H1 (cell line): Measurements from ENCODE around the gene SMIM28. TPM values are rescaled to one million over a fixed set of nuclear protein-coding genes. Genes with fewer than 3 reads are reported as not detected.

Experiments used
- CTCF ChIA-PET: fragments of 300-600 bp; sonication (Branson Sonifier 250); formaldehyde crosslinking; loops from one replicate; lab custom pipeline; 2021; ENCODE audit not compliant: partially characterized antibody; lab: Charles Lee
- POLR2A ChIA-PET: fragments of 300-600 bp; sonication (Branson Sonifier 250); formaldehyde crosslinking; loops from one replicate; lab custom pipeline; 2021; ENCODE audit warnings: inconsistent platforms; ENCODE audit not compliant: partially characterized antibody; lab: Charles Lee
- DNase-seq, 2 experiments: peaks; one replicate each; pipeline versions ENCODE4 v3.0.0 to v3.0.0-alpha.2; 2010 to 2022; ENCODE audit warnings: low spot score in 2 of 2, low read depth in 1 of 2, mixed read lengths in 1 of 2
- FAIRE-seq: peaks from 2 replicates; lab custom pipeline; 2011; peaks lifted over from hg19 to GRCh38; lab: Jason Lieb, UNC
- H2AFZ ChIP-seq: 2 replicates; pipeline ENCODE4 v1.8.1; 2012; ENCODE audit warnings: low read length, inconsistent platforms
- H2AK5ac ChIP-seq: 2 replicates; pipeline ENCODE4 v1.6.1; 2013; ENCODE audit warnings: low read depth, low read length
- H2BK120ac ChIP-seq: replicated peaks from 2 replicates; pipeline ENCODE3; 2013; ENCODE audit warnings: low read depth, low read length, inconsistent platforms
- H2BK12ac ChIP-seq: 2 replicates; pipeline ENCODE4 v1.6.1; 2013; ENCODE audit warnings: low read depth, low read length
- H2BK15ac ChIP-seq: 2 replicates; pipeline ENCODE4 v1.6.1; 2013; ENCODE audit warnings: low read length
- H2BK20ac ChIP-seq: 2 replicates; pipeline ENCODE4 v1.6.1; 2013; ENCODE audit warnings: low read length
- H2BK5ac ChIP-seq: 2 replicates; pipeline ENCODE4 v1.6.1; 2013; ENCODE audit warnings: low read depth, low read length
- H3K14ac ChIP-seq: 2 replicates; pipeline ENCODE4 v1.6.1; 2013; ENCODE audit warnings: inconsistent platforms; ENCODE audit not compliant: insufficient read length
- H3K18ac ChIP-seq: 2 replicates; pipeline ENCODE4 v1.6.1; 2013; ENCODE audit warnings: low read length; ENCODE audit errors: extremely low read depth
- H3K23ac ChIP-seq: 2 replicates; pipeline ENCODE4 v1.6.1; 2013; ENCODE audit warnings: inconsistent platforms; ENCODE audit not compliant: insufficient read length
- H3K23me2 ChIP-seq: 2 replicates; pipeline ENCODE4 v1.6.1; 2013; ENCODE audit warnings: low read depth, low read length
- H3K27ac ChIP-seq: 2 replicates; pipeline ENCODE4 v1.6.1; 2011; ENCODE audit warnings: low read depth, low read length, inconsistent platforms
- H3K27me3 ChIP-seq, 4 experiments: replicated peaks in 1 of 4; 1 replicate in 1 of 4; 2 replicates in 3 of 4; pipeline versions ENCODE4 v1.6.1 to v1.8.1; 2011 to 2013; ENCODE audit warnings: low read length in 3 of 4, mild to moderate bottlenecking in 3 of 4, inconsistent platforms in 2 of 4, mixed read lengths in 2 of 4, moderate library complexity in 1 of 4; ENCODE audit not compliant: control insufficient read depth in 3 of 4, insufficient read depth in 3 of 4; ENCODE audit errors: extremely low read depth in 1 of 4
- H3K36me3 ChIP-seq, 4 experiments: 2 replicates each; pipeline versions ENCODE4 v1.6.1 to v1.8.1; 2011 to 2013; ENCODE audit warnings: mild to moderate bottlenecking in 4 of 4, low read length in 3 of 4, moderate library complexity in 2 of 4, control low read depth in 1 of 4, inconsistent platforms in 1 of 4; ENCODE audit not compliant: insufficient read depth in 4 of 4, control insufficient read depth in 2 of 4
- H3K4ac ChIP-seq: replicated peaks from 2 replicates; pipeline ENCODE3; 2013; ENCODE audit warnings: low read length, low read depth, mixed read lengths, inconsistent platforms; ENCODE audit not compliant: insufficient read length
- H3K4me1 ChIP-seq, 4 experiments: replicated peaks in 1 of 4; 1 replicate in 1 of 4; 2 replicates in 3 of 4; pipeline versions ENCODE4 v1.6.1 to v1.8.1; 2011 to 2013; ENCODE audit warnings: low read length in 3 of 4, inconsistent platforms in 2 of 4, mixed read lengths in 1 of 4; ENCODE audit not compliant: insufficient read depth in 4 of 4, control insufficient read depth in 3 of 4
- H3K4me2 ChIP-seq, 2 experiments: 2 replicates each; pipeline versions ENCODE4 v1.6.1 to v1.8.1; 2011 to 2013; ENCODE audit warnings: low read depth in 2 of 2, low read length in 2 of 2, control low read depth in 1 of 2, inconsistent platforms in 1 of 2, mild to moderate bottlenecking in 1 of 2; ENCODE audit not compliant: insufficient read depth in 1 of 2
- H3K4me3 ChIP-seq, 4 experiments: fragments of 200-600, 300-600 bp in 1 of 4; sonication (generic), shearing (Covaris generic), sonication (Bioruptor Twin) in 1 of 4; 2 replicates each; pipeline versions ENCODE4 v1.5.1 to v1.8.1; 2011 to 2016; ENCODE audit warnings: low read length in 4 of 4, low read depth in 3 of 4, control low read depth in 2 of 4, inconsistent platforms in 2 of 4, mild to moderate bottlenecking in 2 of 4, mixed read lengths in 1 of 4, moderate library complexity in 1 of 4; ENCODE audit not compliant: insufficient read depth in 2 of 4; ENCODE audit errors: extremely low read depth in 1 of 4
- H3K56ac ChIP-seq: replicated peaks from 2 replicates; pipeline ENCODE3; 2013; ENCODE audit warnings: low read depth, mild to moderate bottlenecking, mixed read lengths, low read length, inconsistent platforms; ENCODE audit not compliant: insufficient read length
- H3K79me1 ChIP-seq: 2 replicates; pipeline ENCODE4 v1.6.1; 2013; ENCODE audit warnings: low read depth, low read length, control low read depth
- H3K79me2 ChIP-seq, 2 experiments: 2 replicates each; pipeline versions ENCODE4 v1.6.1 to v1.8.1; 2012 to 2013; ENCODE audit warnings: low read length in 2 of 2, mild to moderate bottlenecking in 2 of 2, inconsistent platforms in 1 of 2; ENCODE audit not compliant: insufficient read depth in 2 of 2, control insufficient read depth in 1 of 2
- H3K9ac ChIP-seq, 4 experiments: replicated peaks in 1 of 4; 1 replicate in 1 of 4; 2 replicates in 3 of 4; pipeline versions ENCODE4 v1.6.1 to v1.8.1; 2011 to 2013; ENCODE audit warnings: low read depth in 3 of 4, low read length in 3 of 4, control low read depth in 2 of 4, mild to moderate bottlenecking in 2 of 4, moderate library complexity in 2 of 4, inconsistent platforms in 1 of 4; ENCODE audit errors: extremely low read depth in 1 of 4
- H3K9me3 ChIP-seq, 2 experiments: 2 replicates each; pipeline versions ENCODE4 v1.6.1 to v1.8.1; 2012 to 2013; ENCODE audit warnings: mild to moderate bottlenecking in 2 of 2, moderate library complexity in 2 of 2, control low read depth in 1 of 2, inconsistent platforms in 1 of 2, low read depth in 1 of 2, low read length in 1 of 2, mixed read lengths in 1 of 2; ENCODE audit not compliant: insufficient read depth in 2 of 2
- H4K20me1 ChIP-seq, 2 experiments: replicated peaks in 1 of 2; 2 replicates each; pipeline versions ENCODE3 to v1.8.1; 2011 to 2013; ENCODE audit warnings: inconsistent platforms in 2 of 2, low read length in 2 of 2, mild to moderate bottlenecking in 1 of 2; ENCODE audit not compliant: insufficient read depth in 2 of 2, control insufficient read depth in 1 of 2
- H4K5ac ChIP-seq: 2 replicates; pipeline ENCODE4 v1.6.1; 2013; ENCODE audit warnings: low read length, low read depth, mixed read lengths, inconsistent platforms; ENCODE audit not compliant: insufficient read length
- H4K8ac ChIP-seq: 2 replicates; pipeline ENCODE4 v1.8.0; 2013; ENCODE audit warnings: mild to moderate bottlenecking, moderate library complexity, low read length, inconsistent platforms; ENCODE audit not compliant: insufficient read depth; ENCODE audit errors: extremely low read depth
- H4K91ac ChIP-seq: replicated peaks from 2 replicates; pipeline ENCODE3; 2013; ENCODE audit warnings: low read length, mixed read lengths, inconsistent platforms; ENCODE audit not compliant: insufficient read length
- ASH2L ChIP-seq: fragments of 200-600, 300-600 bp; sonication (generic); IDR thresholded peaks from one replicate; pipeline ENCODE4 v1.7.1; 2017; ENCODE audit warnings: low read length
- ATF3 ChIP-seq: IDR thresholded peaks from 2 replicates; pipeline ENCODE4 v1.6.1; 2011; ENCODE audit warnings: low read depth, mild to moderate bottlenecking, low read length; ENCODE audit not compliant: insufficient read depth
- BCL11A ChIP-seq, 2 experiments: IDR thresholded peaks; one replicate each; pipeline ENCODE4 v1.6.1; 2011; ENCODE audit warnings: low read depth in 2 of 2, low read length in 2 of 2, mild to moderate bottlenecking in 2 of 2
- CEBPB ChIP-seq: IDR thresholded peaks from 2 replicates; pipeline ENCODE4 v1.6.1; 2012; ENCODE audit warnings: low read depth, low read length
- EZH2 ChIP-seq: fragments of 200-600 bp; sonication (generic); IDR thresholded peaks from 2 replicates; pipeline ENCODE4 v1.7.1; 2012; ENCODE audit warnings: low read depth, mild to moderate bottlenecking, moderate library complexity, low read length, inconsistent platforms; ENCODE audit not compliant: severe bottlenecking
- FOSL1 ChIP-seq: IDR thresholded peaks from 2 replicates; pipeline ENCODE4 v1.6.1; 2011; ENCODE audit warnings: mild to moderate bottlenecking, low read depth, low read length, moderate library complexity; ENCODE audit not compliant: insufficient read depth
- GTF2F1 ChIP-seq: IDR thresholded peaks from 2 replicates; pipeline ENCODE4 v1.6.1; 2012; ENCODE audit warnings: low read depth, low read length, improper control_type of control experiment, borderline replicate concordance
- JUND ChIP-seq: IDR thresholded peaks from 2 replicates; pipeline ENCODE4 v1.6.1; 2011; ENCODE audit warnings: mild to moderate bottlenecking, improper control_type of control experiment, low read length
- KDM5A ChIP-seq: fragments of 200-600 bp; IDR thresholded peaks from 2 replicates; pipeline ENCODE4 v1.7.1; 2012; ENCODE audit warnings: mild to moderate bottlenecking, low read length, inconsistent platforms, mixed read lengths
- POU5F1 ChIP-seq: IDR thresholded peaks from 2 replicates; pipeline ENCODE4 v1.6.1; 2011; ENCODE audit warnings: low read depth, mild to moderate bottlenecking, low read length, moderate library complexity
- SIRT6 ChIP-seq: IDR thresholded peaks from one replicate; pipeline ENCODE4 v1.7.1; 2012; ENCODE audit warnings: low read length, inconsistent platforms
- SP4 ChIP-seq: IDR thresholded peaks from 2 replicates; pipeline ENCODE4 v1.6.1; 2012; ENCODE audit warnings: low read length, inconsistent platforms
- USF2 ChIP-seq: IDR thresholded peaks from 2 replicates; pipeline ENCODE4 v1.6.1; 2011; ENCODE audit warnings: low read length, improper control_type of control experiment
- ZNF274 ChIP-seq: IDR thresholded peaks from 2 replicates; pipeline ENCODE4 v1.7.0; 2012; ENCODE audit warnings: low read length, borderline replicate concordance; ENCODE audit errors: extremely low read depth
- WGBS, 2 experiments: shearing (Covaris generic) in 1 of 2; methylation state at CpG; one replicate each; pipeline versions ENCODE4 v1.1.6 to v1.1.7; 2013 to 2015; ENCODE audit warnings: low lambda C conversion rate in 2 of 2, mixed read lengths in 2 of 2, inconsistent platforms in 1 of 2, low coverage in 1 of 2, missing lambda C conversion rate in 1 of 2; ENCODE audit not compliant: insufficient replicate concordance in 2 of 2, insufficient coverage in 1 of 2, insufficient read length in 1 of 2; ENCODE audit errors: extremely low coverage in 1 of 2, missing lambda C conversion rate in 1 of 2; 5-methylcytosine and 5-hydroxymethylcytosine counted together
- polyA plus RNA-seq, 7 experiments: library from polyadenylated mRNA; depleted of rRNA in 3 of 7; stranded (reverse) in 5 of 7; unstranded in 2 of 7; fragments of >200 nt in 5 of 7; fragments of 200-250 nt in 2 of 7; gene quantifications; 1 replicate in 5 of 7; 2 replicates in 1 of 7; 4 replicates in 1 of 7; pipeline versions ENCODE4 v1.2.1 to v1.2.3, GENCODE V29; 2011 to 2013; ENCODE audit warnings: missing spikeins in 2 of 7, mixed read lengths in 2 of 7
- total RNA-seq: library from RNA; stranded (reverse); fragmentation: NEBNext Ultra II Directional; extraction: Animal tissue kit (Norgen Biotek cat#: 25700); gene quantifications from 2 replicates; pipeline ENCODE4 v1.2.1, GENCODE V29; 2021

Gene SMIM28
- total and polyA plus RNA-seq, 2 of the 8 experiments (the other 6 are each of a cell fraction or from before 2014, with no cell fraction given), result not detected

GRCh38 chr6:138421089-138421488 is 43.4 kb downstream of the SMIM28 start:
- Histone ChIP-seq H3K18ac (no peak overlapping the region), H3K4me3 (no peak overlapping the region)
- CTCF ChIA-PET, result interaction anchor here (1.4 kb wide), 1 partner anchor 88 kb away, joined by 4 read pairs; no protein-coding TSS in a partner anchor
- TF ChIP-seq KDM5A (no peak), POU5F1 (no peak), USF2 (no peak), SP4 (no peak), ATF3 (no peak), ASH2L (no peak), EZH2 (no peak), JUND (no peak), GTF2F1 (no peak), SIRT6 (no peak), ZNF274 (no peak), CEBPB (no peak), FOSL1 (no peak), BCL11A (IDR thresholded peaks at IDR 0.05; ENCODE audit: low read depth in 2 of 2, low read length in 2 of 2) (no peak)

More at GRCh38 chr6:138421089-138421488, 43.4 kb downstream of the SMIM28 start:
- Histone ChIP-seq H3K27me3 (no peaks in the 10 kb centered on the region), H3K79me1 (no peaks in the 10 kb centered on the region), H4K20me1 (no peaks in the 10 kb centered on the region), H2BK120ac (no peak overlapping the region), H3K23me2 (no peaks in the 10 kb centered on the region), H3K23ac (no peak overlapping the region), H2BK12ac (no peak overlapping the region), H4K8ac (no peak overlapping the region), H2AFZ (no peak overlapping the region), H4K91ac (no peak overlapping the region), H3K4me1 (no peaks in the 10 kb centered on the region), H3K56ac (no peak overlapping the region), H2AK5ac (no peak overlapping the region), H3K4ac (no peak overlapping the region), H3K27ac (no peak overlapping the region), H2BK15ac (no peak overlapping the region), H4K5ac (no peak overlapping the region), H3K9me3 (no peaks in the 10 kb centered on the region), H3K9ac (no peak overlapping the region), H3K79me2 (no peaks in the 10 kb centered on the region), H3K36me3 (peaks cover 0 to 12% (median 7%) of the 10 kb centered on the region in 4 experiments; a peak in 4 of 8 replicates), H2BK20ac (no peak overlapping the region), H3K14ac (no peak overlapping the region), H3K4me2 (no peak overlapping the region), H2BK5ac (no peak overlapping the region)
- POLR2A ChIA-PET, result interaction anchor here (1.1 to 1.9 kb wide), 2 partner anchors 14 to 16 kb away, joined by 6 to 12 read pairs; partner anchors contain the start of gene HEBP2
- DNase-seq (no peak), FAIRE-seq (no peak)
- 77% methylated on average over 6 of the region's 6 CpGs; no CpG with 5 or more reads in 1 of the 2 experiments for WGBS, 2 experiments
